IMR-90 (cell line): ENCODE data around the gene COL11A2. TPM values are rescaled to one million over a fixed set of nuclear protein-coding genes. Genes with fewer than 3 reads are reported as not detected.

ENCODE experiments used
- ATAC-seq: fragments of 200-7000 bp; cut with Tn5 transposase; 2 replicates; pipeline ENCODE4 v1.9.1; 2020; ENCODE audit warnings: low read depth, mild to moderate bottlenecking, moderate library complexity
- BruUV-seq: library from RNA; stranded (reverse); fragments of 400-500 nt; replicated peaks from 2 replicates; lab custom pipeline; 2021; lab: Mats Ljungman, UMichigan
- CTCF ChIA-PET: fragments of 300-600 bp; formaldehyde crosslinking; extraction: SDS; loops from one replicate; lab custom pipeline; 2021; ENCODE audit warnings: antibody characterized with exemption; lab: Yijun Ruan, JAX
- POLR2A ChIA-PET: fragments of 300-600 bp; sonication (Branson Sonifier 250); formaldehyde crosslinking; loops from one replicate; lab custom pipeline; 2022; ENCODE audit warnings: antibody characterized with exemption; ENCODE audit not compliant: unreplicated experiment; lab: Charles Lee
- DNase-seq: peaks from one replicate; pipeline ENCODE4 v3.0.0; 2013
- H2AFZ ChIP-seq: replicated peaks from 2 replicates; pipeline ENCODE3; 2013; ENCODE audit warnings: low read length, mild to moderate bottlenecking; ENCODE audit not compliant: poor library complexity
- H2AK5ac ChIP-seq: 2 replicates; pipeline ENCODE4 v1.6.1; 2013; ENCODE audit warnings: low read depth, low read length, inconsistent platforms
- H2AK9ac ChIP-seq: replicated peaks from 2 replicates; pipeline ENCODE3; 2013; ENCODE audit warnings: mild to moderate bottlenecking, low read depth, low read length, moderate library complexity; ENCODE audit not compliant: poor library complexity
- H2BK120ac ChIP-seq: 2 replicates; pipeline ENCODE4 v1.6.1; 2013; ENCODE audit warnings: low read depth, low read length, inconsistent platforms
- H2BK15ac ChIP-seq: 3 replicates; pipeline ENCODE4 v1.6.1; 2013; ENCODE audit warnings: low read depth, low read length, inconsistent platforms
- H2BK20ac ChIP-seq: 2 replicates; pipeline ENCODE4 v1.6.1; 2013; ENCODE audit warnings: low read depth, mild to moderate bottlenecking, inconsistent platforms, low read length, moderate library complexity
- H2BK5ac ChIP-seq: 2 replicates; pipeline ENCODE4 v1.6.1; 2013; ENCODE audit warnings: mild to moderate bottlenecking, low read depth, low read length, inconsistent platforms; ENCODE audit not compliant: poor library complexity, severe bottlenecking
- H3K14ac ChIP-seq: replicated peaks from 2 replicates; pipeline ENCODE4 v1.6.1; 2013; ENCODE audit warnings: low read depth, low read length, inconsistent platforms
- H3K18ac ChIP-seq: 2 replicates; pipeline ENCODE4 v1.6.1; 2013; ENCODE audit warnings: low read depth, low read length, control low read depth
- H3K23ac ChIP-seq: 2 replicates; pipeline ENCODE4 v1.6.1; 2013; ENCODE audit warnings: low read depth, low read length, inconsistent platforms
- H3K27ac ChIP-seq: 2 replicates; pipeline ENCODE4 v1.5.1; 2013; ENCODE audit warnings: mild to moderate bottlenecking, control low read depth, low read length; ENCODE audit not compliant: insufficient read depth
- H3K27me3 ChIP-seq: 2 replicates; pipeline ENCODE4 v1.6.1; 2013; ENCODE audit warnings: low read length; ENCODE audit not compliant: control insufficient read depth, insufficient read depth
- H3K36me3 ChIP-seq: 2 replicates; pipeline ENCODE4 v1.6.1; 2013; ENCODE audit warnings: low read length, mixed read lengths; ENCODE audit not compliant: control insufficient read depth, insufficient read depth
- H3K4ac ChIP-seq: 2 replicates; pipeline ENCODE4 v1.6.1; 2013; ENCODE audit warnings: low read depth, low read length, inconsistent platforms
- H3K4me1 ChIP-seq: 2 replicates; pipeline ENCODE4 v1.6.1; 2013; ENCODE audit warnings: low read length, mixed read lengths; ENCODE audit not compliant: control insufficient read depth, insufficient read depth
- H3K4me2 ChIP-seq: 2 replicates; pipeline ENCODE4 v1.6.1; 2013; ENCODE audit warnings: low read depth, mild to moderate bottlenecking, control low read depth, low read length, moderate library complexity
- H3K4me3 ChIP-seq: 2 replicates; pipeline ENCODE4 v1.5.1; 2013; ENCODE audit warnings: low read depth, mild to moderate bottlenecking, control low read depth, low read length, moderate library complexity; ENCODE audit not compliant: insufficient read depth
- H3K56ac ChIP-seq: 2 replicates; pipeline ENCODE4 v1.6.1; 2013; ENCODE audit warnings: low read length, inconsistent platforms; ENCODE audit not compliant: insufficient read depth; ENCODE audit errors: extremely low read depth
- H3K79me1 ChIP-seq, 2 experiments: 2 replicates each; pipeline ENCODE4 v1.6.1; 2013; ENCODE audit warnings: low read length in 2 of 2, inconsistent platforms in 1 of 2, low read depth in 1 of 2
- H3K9ac ChIP-seq: 2 replicates; pipeline ENCODE4 v1.6.1; 2013; ENCODE audit warnings: low read depth, low read length, control low read depth
- H3K9me1 ChIP-seq: 2 replicates; pipeline ENCODE4 v1.6.1; 2013; ENCODE audit warnings: low read length, inconsistent platforms; ENCODE audit not compliant: insufficient read depth
- H3K9me3 ChIP-seq: 2 replicates; pipeline ENCODE4 v1.6.1; 2013; ENCODE audit warnings: low read length; ENCODE audit not compliant: control insufficient read depth, insufficient read depth
- H4K20me1 ChIP-seq: 2 replicates; pipeline ENCODE4 v1.6.1; 2013; ENCODE audit warnings: low read length, inconsistent platforms; ENCODE audit not compliant: insufficient read depth
- H4K5ac ChIP-seq: 2 replicates; pipeline ENCODE4 v1.6.1; 2013; ENCODE audit warnings: mild to moderate bottlenecking, low read depth, low read length, control low read depth
- H4K8ac ChIP-seq, 2 experiments: 2 replicates each; pipeline ENCODE4 v1.6.1; 2013; ENCODE audit warnings: low read depth in 2 of 2, low read length in 2 of 2, control low read depth in 1 of 2, inconsistent platforms in 1 of 2
- H4K91ac ChIP-seq: 2 replicates; pipeline ENCODE4 v1.6.1; 2013; ENCODE audit warnings: low read depth, low read length, inconsistent platforms; ENCODE audit not compliant: insufficient read depth
- BHLHE40 ChIP-seq: fragments of 150-350 bp; IDR thresholded peaks from 2 replicates; pipeline ENCODE4 v1.6.1; 2016; ENCODE audit warnings: mild to moderate bottlenecking, low read depth, low read length
- ELK1 ChIP-seq: fragments of 150-350 bp; IDR thresholded peaks from 2 replicates; pipeline ENCODE4 v1.6.1; 2016; ENCODE audit warnings: low read depth, mild to moderate bottlenecking, low read length, moderate library complexity, borderline replicate concordance
- FOS ChIP-seq: fragments of 150-350 bp; IDR thresholded peaks from 2 replicates; pipeline ENCODE4 v1.6.1; 2016; ENCODE audit warnings: low read depth, low read length
- MAZ ChIP-seq: IDR thresholded peaks from 2 replicates; pipeline ENCODE4 v1.6.1; 2012; ENCODE audit warnings: low read depth, mild to moderate bottlenecking, low read length, improper control_type of control experiment, moderate library complexity, borderline replicate concordance
- RCOR1 ChIP-seq: IDR thresholded peaks from 2 replicates; pipeline ENCODE4 v1.6.1; 2012; ENCODE audit warnings: mild to moderate bottlenecking, low read length, improper control_type of control experiment; ENCODE audit not compliant: insufficient replicate concordance
- WGBS, 2 experiments: methylation state at CpG; one replicate each; pipeline versions ENCODE4 v1.1.5 to v1.1.7; 2013; ENCODE audit warnings: missing lambda C conversion rate in 2 of 2; ENCODE audit not compliant: insufficient read length in 1 of 2; ENCODE audit errors: extremely low coverage in 2 of 2; 5-methylcytosine and 5-hydroxymethylcytosine counted together
- dilution Hi-C: fragments of 300-500 bp; cut with HindIII; formaldehyde crosslinking; loops from one replicate; pipeline ENCODE4 v1.14.3; 2018; ENCODE audit warnings: low sequenced_read_pairs; ENCODE audit not compliant: unreplicated experiment
- in situ Hi-C: fragments of 300-500 bp; cut with MboI; formaldehyde crosslinking; loops from 3 replicates; pipeline ENCODE4 v1.14.3; 2019; ENCODE audit warnings: low sequenced_read_pairs, inconsistent platforms, mixed read lengths
- intact Hi-C: fragments of 100-400 bp; cut with micrococcal nuclease; formaldehyde crosslinking; loops from 2 replicates; pipeline ENCODE4 v1.10.0; 2022
- polyA plus RNA-seq, 3 experiments: library from polyadenylated mRNA; depleted of rRNA; stranded (reverse); fragments of >200 nt; gene quantifications; 2 replicates each; pipeline ENCODE4 v1.2.3, GENCODE V29; 2012; ENCODE audit warnings: low replicate concordance in 1 of 3
- total RNA-seq: library from RNA; depleted of rRNA; stranded (reverse); fragments of >200 nt; gene quantifications from 2 replicates; pipeline ENCODE4 v1.2.3, GENCODE V29; 2012

COL11A2 gene
- total and polyA plus RNA-seq, 2 of the 4 experiments (the other 2 are of a cell fraction): under 0.01 to 0.38 TPM

GRCh38 chr6:33178755-33179475, 13.4 kb downstream of the COL11A2 start:
- H3K14ac ChIP-seq: no peak overlapping the region
- no peaks in the 10 kb centered on the region for H3K79me1 ChIP-seq
- intact Hi-C loops (no loop called here), in situ Hi-C loops (no loop called here), dilution Hi-C loops (no loop called here)
- no peak overlapping the region for H3K27ac ChIP-seq
- no TSS peak for BruUV-seq
- H3K27me3 ChIP-seq: peaks cover 16% of the 10 kb centered on the region
- H2AFZ ChIP-seq: no peak overlapping the region
- no peak overlapping the region for H4K8ac ChIP-seq
- H3K4me3 ChIP-seq: no peak overlapping the region
- no peaks in the 10 kb centered on the region for H3K9me1 ChIP-seq
- no peak overlapping the region for H4K91ac ChIP-seq
- H2AK9ac ChIP-seq: peak overlapping the region; percentile 65
- no peak overlapping the region for H3K9ac ChIP-seq
- H2BK20ac ChIP-seq: no peak overlapping the region
- DNase-seq: no peak
- H3K9me3 ChIP-seq: no peaks in the 10 kb centered on the region
- no peak overlapping the region for H2BK15ac ChIP-seq
- H2BK5ac ChIP-seq: no peak overlapping the region
- no peak overlapping the region for H3K23ac ChIP-seq
- no peak overlapping the region for H3K4me2 ChIP-seq
- H2AK5ac ChIP-seq: no peak overlapping the region
- no peak overlapping the region for H3K4ac ChIP-seq
- H4K20me1 ChIP-seq: no peaks in the 10 kb centered on the region
- H4K5ac ChIP-seq: no peak overlapping the region
- ChIA-PET POLR2A (no interaction called here), CTCF (no interaction called here)
- H3K4me1 ChIP-seq: no peaks in the 10 kb centered on the region
- TF ChIP-seq FOS (no peak), ELK1 (no peak), BHLHE40 (no peak), MAZ (no peak), RCOR1 (no peak)
- no peak for ATAC-seq
- no peak overlapping the region for H3K56ac ChIP-seq
- no peak overlapping the region for H2BK120ac ChIP-seq
- H3K36me3 ChIP-seq: no peaks in the 10 kb centered on the region
- no CpG with 5 or more reads among the region's 10 CpGs for WGBS, 2 experiments
- no peak overlapping the region for H3K18ac ChIP-seq
